Esophagus squamous epithelium (tissue), 5 donors: ENCODE measurements around the gene FBXO47. TPM values are rescaled to one million over a fixed set of nuclear protein-coding genes. Genes with fewer than 3 reads are reported as not detected.

Source experiments
- DNase-seq: peaks from one replicate; lab custom pipeline; 2025; lab: John Stamatoyannopoulos, UW
- H3K27ac ChIP-seq, 4 donors: fragments of 200-600 bp; sonication (generic); one replicate each; pipeline ENCODE4 v1.5.1; 2016 to 2019; ENCODE audit warnings: mild to moderate bottlenecking in 1 of 4
- H3K27me3 ChIP-seq, 4 donors: fragments of 200-600 bp; sonication (generic); 1 replicate in 3 of 4; 2 replicates in 1 of 4; pipeline versions ENCODE4 v1.5.1 to v1.6.0; 2017 to 2021; ENCODE audit warnings: antibody characterized with exemption in 1 of 4
- H3K36me3 ChIP-seq, 3 donors: fragments of 200-600 bp; sonication (generic); one replicate each; pipeline ENCODE4 v1.5.1; 2016 to 2019
- H3K4me1 ChIP-seq, 3 donors: fragments of 200-600 bp; sonication (generic); one replicate each; pipeline ENCODE4 v1.5.1; 2017 to 2019
- H3K4me3 ChIP-seq, 4 donors: fragments of 200-600 bp; sonication (generic); 1 replicate in 3 of 4; 2 replicates in 1 of 4; pipeline ENCODE4 v1.5.1; 2016 to 2019; ENCODE audit warnings: mild to moderate bottlenecking in 2 of 4, moderate library complexity in 1 of 4
- H3K9me3 ChIP-seq, 3 donors: fragments of 200-600 bp; sonication (generic); one replicate each; pipeline ENCODE4 v1.5.1; 2016 to 2019
- CTCF ChIP-seq, 6 experiments: fragments of 450-650 bp in 4 of 6; fragments of 200-600 bp in 2 of 6; sonication (generic) in 2 of 6; IDR thresholded peaks; one replicate each; pipeline ENCODE4 v1.5.1; 2016 to 2019; ENCODE audit warnings: antibody characterized with exemption in 6 of 6, mild to moderate bottlenecking in 4 of 6, moderate library complexity in 4 of 6
- POLR2A ChIP-seq, 4 donors: fragments of 450-650 bp; IDR thresholded peaks; one replicate each; pipeline ENCODE4 v1.6.1; 2017; ENCODE audit warnings: antibody characterized with exemption in 4 of 4, mild to moderate bottlenecking in 4 of 4, moderate library complexity in 3 of 4
- WGBS, 2 donors: methylation state at CpG; one replicate each; pipeline ENCODE4 v1.1.5; 2018; 5-methylcytosine and 5-hydroxymethylcytosine counted together
- intact Hi-C: fragments of 100-400 bp; cut with DNase I; formaldehyde crosslinking; loops from one replicate; pipeline ENCODE4 v1.15.0; 2022
- total RNA-seq, 4 donors: library from RNA; depleted of rRNA; stranded (reverse); fragments of >200 nt; gene quantifications; one replicate each; pipeline ENCODE4 v1.1.0, GENCODE V29; 2016
- donor health status: DM: yes; HTN: yes; CAD: no.

Gene FBXO47
- total RNA-seq, 4 donors from 2014 or later = not detected

- Histone ChIP-seq H3K36me3 (no peaks in the 10 kb centered on the region), H3K9me3 (no peaks in the 10 kb centered on the region), H3K4me3 (no peak overlapping the region), H3K4me1 (peaks cover 18 to 51% (median 31%) of the 10 kb centered on the region in 3 donors), H3K27me3 (no peaks in the 10 kb centered on the region), H3K27ac (peak overlapping the region in 3 of 4 donors; percentile 38 to 55 (median 55))
- intact Hi-C loops = no loop called here
- WGBS, 2 donors = 59 to 70% methylated on average over 4 of the region's 4 CpGs
- no peak for DNase-seq
- no peak for TF ChIP-seq CTCF (IDR thresholded peaks at IDR 0.05)
- TF ChIP-seq POLR2A (IDR thresholded peaks at IDR 0.05) = no peak
These were observed 47.0 kb upstream of the FBXO47 start for GRCh38 chr17:39014044-39014794.

GRCh38 chr17:39012725-39013124 is 45.5 kb upstream of the FBXO47 start:
- no peak for TF ChIP-seq POLR2A (IDR thresholded peaks at IDR 0.05)
- TF ChIP-seq CTCF (IDR thresholded peaks at IDR 0.05) = no peak
- Histone ChIP-seq H3K4me3 (no peak overlapping the region), H3K4me1 (peaks cover 8 to 36% (median 18%) of the 10 kb centered on the region in 3 donors), H3K9me3 (no peaks in the 10 kb centered on the region), H3K36me3 (no peaks in the 10 kb centered on the region), H3K27me3 (no peaks in the 10 kb centered on the region), H3K27ac (no peak overlapping the region)
- intact Hi-C loops = no loop called here
- WGBS, 2 donors = 90 to 91% methylated on average over 7 of the region's 7 CpGs
- no peak for DNase-seq

- DNase-seq = no peak
- H3K27ac ChIP-seq = no peak overlapping the region
- WGBS, 2 donors = 77 to 91% methylated on average over 12 to 13 of the region's 14 CpGs
- H3K27me3 ChIP-seq = no peaks in the 10 kb centered on the region
- no peaks in the 10 kb centered on the region for H3K36me3 ChIP-seq
- H3K4me3 ChIP-seq = no peak overlapping the region
- peaks cover 5 to 29% (median 11%) of the 10 kb centered on the region in 3 donors for H3K4me1 ChIP-seq
- H3K9me3 ChIP-seq = no peaks in the 10 kb centered on the region
- intact Hi-C loops = no loop called here
- no peak for TF ChIP-seq CTCF (IDR thresholded peaks at IDR 0.05)
- TF ChIP-seq POLR2A (IDR thresholded peaks at IDR 0.05) = no peak
These were observed 44.8 kb upstream of the FBXO47 start for GRCh38 chr17:39011907-39012468.

- intact Hi-C loops = no loop called here
- Histone ChIP-seq H3K4me1 (peaks cover 0 to 6% (median 0%) of the 10 kb centered on the region in 3 donors), H3K9me3 (no peaks in the 10 kb centered on the region), H3K27ac (no peak overlapping the region), H3K4me3 (no peak overlapping the region), H3K36me3 (no peaks in the 10 kb centered on the region), H3K27me3 (no peaks in the 10 kb centered on the region)
- TF ChIP-seq POLR2A (IDR thresholded peaks at IDR 0.05) (no peak), CTCF (IDR thresholded peaks at IDR 0.05) (no peak)
- no peak for DNase-seq
- 86 to 88% methylated on average over 2 to 3 of the region's 3 CpGs for WGBS, 2 donors
These were observed 42.4 kb upstream of the FBXO47 start for GRCh38 chr17:39009581-39010001.

- H3K36me3 ChIP-seq = no peaks in the 10 kb centered on the region
- intact Hi-C loops = no loop called here
- H3K4me3 ChIP-seq = no peak overlapping the region
- 47 to 87% methylated on average over 2 of the region's 2 CpGs for WGBS, 2 donors
- no peak overlapping the region for H3K27ac ChIP-seq
- H3K27me3 ChIP-seq = no peaks in the 10 kb centered on the region
- H3K4me1 ChIP-seq = peaks cover 0 to under 1% (median under 1%) of the 10 kb centered on the region in 3 donors
- DNase-seq = no peak
- no peaks in the 10 kb centered on the region for H3K9me3 ChIP-seq
- no peak for TF ChIP-seq CTCF (IDR thresholded peaks at IDR 0.05)
- TF ChIP-seq POLR2A (IDR thresholded peaks at IDR 0.05) = no peak
These were observed 41.4 kb upstream of the FBXO47 start for GRCh38 chr17:39008633-39009032.
